Measurements from ENCODE around the gene MFRP. TPM values are rescaled to one million over a fixed set of nuclear protein-coding genes. Genes with fewer than 3 reads are reported as not detected.

MFRP gene
- polyA plus RNA-seq, 1 of the 3 experiments (the other 2 are of a cell fraction) = not detected

DNA sequence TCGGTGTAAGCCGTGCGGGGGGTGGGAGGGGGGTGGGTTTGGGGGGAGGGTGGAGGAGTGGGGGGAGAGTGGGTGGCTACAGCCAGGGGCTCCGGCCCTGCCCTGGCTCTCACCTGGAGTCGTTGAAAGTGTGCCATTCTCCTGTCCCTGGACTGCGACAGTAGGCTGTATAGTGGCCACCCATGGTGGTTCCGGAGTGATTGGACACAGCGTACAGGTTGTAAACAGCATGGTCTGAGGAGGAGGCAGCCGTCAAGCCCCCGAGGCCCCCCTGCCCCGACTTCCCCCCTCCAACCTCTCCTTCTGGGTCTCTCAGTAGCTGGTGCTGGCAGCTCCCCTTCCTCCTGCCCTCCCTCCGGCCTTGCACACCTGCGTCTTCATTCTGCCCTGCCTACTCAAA is 10.6 kb upstream of the MFRP start:
- H4K20me1 ChIP-seq (ENCODE audit: insufficient read depth) = no peaks in the 10 kb centered on the region
- ChIA-PET CTCF (interaction anchor here (0.6 to 5.1 kb wide), 38 partner anchors 8 to 761 kb away, joined by 3 to 308 read pairs (median 6); partner anchors contain the start of genes C1QTNF5, C2CD2L, MCAM and MFRP), POLR2A (interaction anchor here (2.4 kb wide), 1 partner anchor 17 kb away, joined by 9 read pairs; no protein-coding TSS in a partner anchor)
- DNase-seq = no peak
- H3K27ac ChIP-seq (ENCODE audit: low read depth in 2 of 2, low read length in 1 of 2) = no peak overlapping the region
- H3K4me3 ChIP-seq (ENCODE audit: low read depth in 2 of 2, low read length in 1 of 2) = peak overlapping the region; percentile 42 to 79; a peak in 3 of 4 replicates
- H3K4me1 ChIP-seq (ENCODE audit: control insufficient read depth in 1 of 2, insufficient read depth in 2 of 2, low read depth in 1 of 2, low read length in 1 of 2) = peaks cover 13 to 26% of the 10 kb centered on the region in 2 experiments; a peak in 3 of 4 replicates
- peaks cover 16% of the 10 kb centered on the region for H3F3A ChIP-seq (replicated peaks; ENCODE audit: insufficient read depth)
- 35% methylated on average over 6 of the region's 13 CpGs for whole genome bisulfite sequencing (ENCODE audit: low lambda C conversion rate)
- H3K4me2 ChIP-seq = peak overlapping the region; percentile 92; the same call in 1 of the 2 replicates
- no peak overlapping the region for H2AFZ ChIP-seq (ENCODE audit: low read depth)
- no peak overlapping the region for H3K9ac ChIP-seq
- H3K27me3 ChIP-seq (ENCODE audit: insufficient read depth) = no peaks in the 10 kb centered on the region
- no peaks in the 10 kb centered on the region for H3K9me3 ChIP-seq
- TF ChIP-seq RAD21 (IDR thresholded peaks at IDR 0.05; ENCODE audit: low read length) = no peak
- TF ChIP-seq TEAD4 (IDR thresholded peaks at IDR 0.05; ENCODE audit: borderline replicate concordance, insufficient read depth) = no peak
- TF ChIP-seq EZH2phosphoT487 (IDR thresholded peaks at IDR 0.05; ENCODE audit: borderline replicate concordance, low read depth) = no peak
- no peak for TF ChIP-seq GABPA (IDR thresholded peaks at IDR 0.05; ENCODE audit: low read depth)
- TF ChIP-seq TCF12 (IDR thresholded peaks at IDR 0.05) = no peak
- TF ChIP-seq ELF1 (IDR thresholded peaks at IDR 0.05) = no peak
- no peak for TF ChIP-seq SMC3 (IDR thresholded peaks at IDR 0.05; ENCODE audit: low read depth, low read length)
- TF ChIP-seq NRF1 (IDR thresholded peaks at IDR 0.05; ENCODE audit: low read depth, low read length) = no peak
- no peak for TF ChIP-seq TAF1 (IDR thresholded peaks at IDR 0.05; ENCODE audit: borderline replicate concordance, low read depth, low read length)
- H3K36me3 ChIP-seq (replicated peaks in 1 of 2; ENCODE audit: control insufficient read depth in 1 of 2, insufficient read depth in 2 of 2, low read length in 1 of 2) = peaks cover 0 to 3% of the 10 kb centered on the region in 2 experiments
- H3K9me2 ChIP-seq = no peaks in the 10 kb centered on the region
- H3K79me2 ChIP-seq (ENCODE audit: insufficient read depth) = no peaks in the 10 kb centered on the region

DNA sequence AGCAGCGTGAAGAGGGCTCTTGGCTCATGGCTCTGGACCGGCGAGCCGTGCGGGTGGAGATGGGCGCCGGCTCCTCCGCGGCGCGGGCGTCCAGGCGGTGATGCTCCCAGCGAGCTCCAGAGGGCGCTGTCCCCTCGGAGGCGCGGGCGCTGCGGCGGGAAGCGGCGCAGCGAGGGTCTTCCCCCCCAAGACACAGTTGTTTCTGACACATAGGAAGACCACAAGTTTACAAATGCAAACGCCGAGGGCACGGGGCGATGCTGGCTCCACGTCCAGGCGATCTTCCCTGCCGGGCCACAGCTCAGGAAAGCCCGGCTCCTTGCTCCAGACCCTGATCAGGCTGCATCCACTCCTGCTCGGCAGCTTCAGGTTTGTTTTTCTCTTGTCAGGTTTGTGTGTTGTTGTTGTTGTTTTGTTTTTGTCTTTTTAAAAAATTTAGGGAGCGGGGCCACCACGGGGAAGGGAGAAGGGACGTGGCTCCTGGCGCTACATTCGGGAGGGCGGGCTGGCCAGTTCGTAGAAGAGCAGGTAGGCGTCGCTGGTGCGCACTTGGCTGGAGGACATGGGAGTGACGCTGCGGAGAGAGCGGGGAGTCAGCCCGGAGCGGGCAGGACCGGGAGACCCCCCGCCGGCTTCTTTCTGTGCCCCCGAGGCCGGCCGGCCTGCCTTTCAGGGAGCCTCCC is 10.0 kb upstream of the MFRP start:
- no peaks in the 10 kb centered on the region for H3K9me3 ChIP-seq
- peak overlapping the region; percentile 96 for H2AFZ ChIP-seq (ENCODE audit: low read depth)
- H3K4me1 ChIP-seq (ENCODE audit: control insufficient read depth in 1 of 2, insufficient read depth in 2 of 2, low read depth in 1 of 2, low read length in 1 of 2) = peaks cover 8 to 22% of the 10 kb centered on the region in 2 experiments; a peak in 3 of 4 replicates
- 0 out of 2 replicates have a peak overlapping the region, but pooled peaks have one; percentile 33 for H3K9ac ChIP-seq
- DNase-seq = peak; percentile 95
- WGBS (ENCODE audit: low lambda C conversion rate) = 1% methylated on average over 18 of the region's 54 CpGs
- no peaks in the 10 kb centered on the region for H3K27me3 ChIP-seq (ENCODE audit: insufficient read depth)
- ChIA-PET POLR2A (interaction anchor here (2.4 kb wide), 1 partner anchor 18 kb away, joined by 9 read pairs; no protein-coding TSS in a partner anchor), CTCF (interaction anchor here (0.6 to 5.1 kb wide), 54 partner anchors 8 to 762 kb away, joined by 3 to 308 read pairs (median 4); partner anchors contain the start of genes C1QTNF5, C2CD2L, MCAM and MFRP)
- H3K4me2 ChIP-seq = peak overlapping the region; percentile 92
- no peaks in the 10 kb centered on the region for H3K79me2 ChIP-seq (ENCODE audit: insufficient read depth)
- H3F3A ChIP-seq (replicated peaks; ENCODE audit: insufficient read depth) = peaks cover 10% of the 10 kb centered on the region
- peaks cover 0 to 3% of the 10 kb centered on the region in 2 experiments for H3K36me3 ChIP-seq (replicated peaks in 1 of 2; ENCODE audit: control insufficient read depth in 1 of 2, insufficient read depth in 2 of 2, low read length in 1 of 2)
- H4K20me1 ChIP-seq (ENCODE audit: insufficient read depth) = no peaks in the 10 kb centered on the region
- peak overlapping the region in 1 of 2 experiments; percentile 26; a peak in 1 of 4 replicates for H3K27ac ChIP-seq (ENCODE audit: low read depth in 2 of 2, low read length in 1 of 2)
- peak overlapping the region; percentile 42 to 79 for H3K4me3 ChIP-seq (ENCODE audit: low read depth in 2 of 2, low read length in 1 of 2)
- H3K9me2 ChIP-seq = no peaks in the 10 kb centered on the region
- TF ChIP-seq TAF1 (IDR thresholded peaks at IDR 0.05; ENCODE audit: borderline replicate concordance, low read depth, low read length) (no peak), RAD21 (IDR thresholded peaks at IDR 0.05; ENCODE audit: low read length) (peak; percentile 78), NFIC (IDR thresholded peaks at IDR 0.05; ENCODE audit: borderline replicate concordance) (peak; percentile 78), SMC3 (IDR thresholded peaks at IDR 0.05; ENCODE audit: low read depth, low read length) (peak; percentile 89)
- TF ChIP-seq, protein P1, sequence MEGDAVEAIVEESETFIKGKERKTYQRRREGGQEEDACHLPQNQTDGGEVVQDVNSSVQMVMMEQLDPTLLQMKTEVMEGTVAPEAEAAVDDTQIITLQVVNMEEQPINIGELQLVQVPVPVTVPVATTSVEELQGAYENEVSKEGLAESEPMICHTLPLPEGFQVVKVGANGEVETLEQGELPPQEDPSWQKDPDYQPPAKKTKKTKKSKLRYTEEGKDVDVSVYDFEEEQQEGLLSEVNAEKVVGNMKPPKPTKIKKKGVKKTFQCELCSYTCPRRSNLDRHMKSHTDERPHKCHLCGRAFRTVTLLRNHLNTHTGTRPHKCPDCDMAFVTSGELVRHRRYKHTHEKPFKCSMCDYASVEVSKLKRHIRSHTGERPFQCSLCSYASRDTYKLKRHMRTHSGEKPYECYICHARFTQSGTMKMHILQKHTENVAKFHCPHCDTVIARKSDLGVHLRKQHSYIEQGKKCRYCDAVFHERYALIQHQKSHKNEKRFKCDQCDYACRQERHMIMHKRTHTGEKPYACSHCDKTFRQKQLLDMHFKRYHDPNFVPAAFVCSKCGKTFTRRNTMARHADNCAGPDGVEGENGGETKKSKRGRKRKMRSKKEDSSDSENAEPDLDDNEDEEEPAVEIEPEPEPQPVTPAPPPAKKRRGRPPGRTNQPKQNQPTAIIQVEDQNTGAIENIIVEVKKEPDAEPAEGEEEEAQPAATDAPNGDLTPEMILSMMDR (IDR thresholded peaks at IDR 0.05) = peak; percentile 96
